Activated naive CD4-positive, alpha-beta T cell treated with anti-CD3 and anti-CD28 coated beads, Interleukin-2, amount 50 U/mL, for 72 hours (primary cell): ENCODE measurements around the gene DTX2. TPM values are rescaled to one million over a fixed set of nuclear protein-coding genes. Genes with fewer than 3 reads are reported as not detected.
"Not testable (repeated sequence)": the region's sequence is repeated elsewhere in the genome, so short reads cannot be mapped to it uniquely, and the experiment has no call there.

Experiments used
- ATAC-seq, 2 donors: fragments of 150-1000 bp; cut with Tn5 transposase; 2 replicates each; pipeline ENCODE4 v1.10.0; 2021; ENCODE audit warnings: mild to moderate bottlenecking in 2 of 2, moderate library complexity in 2 of 2
- DNase-seq, 2 donors: peaks; one replicate each; pipeline ENCODE4 v3.0.0; 2021 to 2022; ENCODE audit warnings: low spot score in 2 of 2
- H3K27ac Mint-ChIP-seq, 2 donors: one replicate each; pipeline ENCODE4 v1.8.0; 2022; ENCODE audit warnings: mild to moderate bottlenecking in 2 of 2, mixed read lengths in 2 of 2
- H3K36me3 Mint-ChIP-seq, 2 donors: one replicate each; pipeline ENCODE4 v1.8.0; 2022; ENCODE audit warnings: mixed read lengths in 2 of 2
- H3K9me3 Mint-ChIP-seq, 2 donors: one replicate each; pipeline ENCODE4 v1.8.0; 2022; ENCODE audit warnings: mixed read lengths in 2 of 2
- total RNA-seq, 2 donors: library from RNA; stranded (reverse); gene quantifications; one replicate each; pipeline ENCODE4 v1.2.3, GENCODE V29; 2022

Gene DTX2
- total RNA-seq, 2 donors from 2014 or later: 22.3 to 28.5 TPM

GRCh38 chr7:76476742-76477474, 15.4 kb downstream of the DTX2 start:
- H3K9me3 Mint-ChIP-seq, H3K36me3 Mint-ChIP-seq, ATAC-seq, DNase-seq: not testable (repeated sequence)
- peak overlapping the region in 1 of 2 donors; percentile 44 for H3K27ac Mint-ChIP-seq

- peak overlapping the region in 1 of 2 donors; percentile 74 for H3K27ac Mint-ChIP-seq
- not testable (repeated sequence) for H3K36me3 Mint-ChIP-seq, DNase-seq, H3K9me3 Mint-ChIP-seq, ATAC-seq
These were observed 18.1 kb downstream of the DTX2 start for GRCh38 chr7:76479628-76480027.

- not testable (repeated sequence) for H3K36me3 Mint-ChIP-seq, ATAC-seq, H3K27ac Mint-ChIP-seq, DNase-seq, H3K9me3 Mint-ChIP-seq
These were observed 19.1 kb downstream of the DTX2 start for GRCh38 chr7:76480403-76481253.

- H3K9me3 Mint-ChIP-seq, H3K27ac Mint-ChIP-seq, H3K36me3 Mint-ChIP-seq, ATAC-seq, DNase-seq: not testable (repeated sequence)
These were observed 21.2 kb downstream of the DTX2 start for GRCh38 chr7:76482660-76483059.

- H3K9me3 Mint-ChIP-seq, H3K36me3 Mint-ChIP-seq, DNase-seq, ATAC-seq: not testable (repeated sequence)
- H3K27ac Mint-ChIP-seq: peak overlapping the region in 1 of 2 donors; percentile 60
These were observed 21.6 kb downstream of the DTX2 start for GRCh38 chr7:76483081-76483480.

GRCh38 chr7:76484456-76484855, 22.9 kb downstream of the DTX2 start:
- ATAC-seq, DNase-seq, H3K36me3 Mint-ChIP-seq, H3K27ac Mint-ChIP-seq, H3K9me3 Mint-ChIP-seq: not testable (repeated sequence)

- not testable (repeated sequence) for H3K36me3 Mint-ChIP-seq, H3K9me3 Mint-ChIP-seq, DNase-seq
- H3K27ac Mint-ChIP-seq: peak overlapping the region in 1 of 2 donors; percentile 71
- ATAC-seq: peak in 1 of 2 donors; percentile 29
These were observed 24.5 kb downstream of the DTX2 start for GRCh38 chr7:76485822-76486610.

GRCh38 chr7:76486618-76487017, 25.1 kb downstream of the DTX2 start:
- ATAC-seq: peak; percentile 98 to 99
- DNase-seq, H3K36me3 Mint-ChIP-seq, H3K9me3 Mint-ChIP-seq: not testable (repeated sequence)
- H3K27ac Mint-ChIP-seq: peak overlapping the region; percentile 71 to 92

- H3K27ac Mint-ChIP-seq, H3K36me3 Mint-ChIP-seq, DNase-seq, H3K9me3 Mint-ChIP-seq, ATAC-seq: not testable (repeated sequence)
These were observed 26.5 kb downstream of the DTX2 start for GRCh38 chr7:76487969-76488368.

GRCh38 chr7:76492139-76492538, 30.6 kb downstream of the DTX2 start:
- not testable (repeated sequence) for H3K27ac Mint-ChIP-seq, DNase-seq, ATAC-seq, H3K36me3 Mint-ChIP-seq, H3K9me3 Mint-ChIP-seq

GRCh38 chr7:76495717-76496116, 34.2 kb downstream of the DTX2 start:
- not testable (repeated sequence) for H3K9me3 Mint-ChIP-seq, ATAC-seq, DNase-seq, H3K36me3 Mint-ChIP-seq, H3K27ac Mint-ChIP-seq

- ATAC-seq, H3K36me3 Mint-ChIP-seq, H3K9me3 Mint-ChIP-seq, H3K27ac Mint-ChIP-seq, DNase-seq: not testable (repeated sequence)
These were observed 36.5 kb downstream of the DTX2 start for GRCh38 chr7:76497918-76498582.

- H3K36me3 Mint-ChIP-seq, DNase-seq, H3K27ac Mint-ChIP-seq, H3K9me3 Mint-ChIP-seq: not testable (repeated sequence)
- peak in 1 of 2 donors; percentile 15 for ATAC-seq
These were observed 37.2 kb downstream of the DTX2 start for GRCh38 chr7:76498583-76499200.

GRCh38 chr7:76499201-76499923, 37.9 kb downstream of the DTX2 start:
- H3K9me3 Mint-ChIP-seq, H3K27ac Mint-ChIP-seq, DNase-seq, H3K36me3 Mint-ChIP-seq: not testable (repeated sequence)
- peak in 1 of 2 donors; percentile 25 for ATAC-seq

GRCh38 chr7:76499924-76500241, 38.4 kb downstream of the DTX2 start:
- not testable (repeated sequence) for H3K9me3 Mint-ChIP-seq, H3K36me3 Mint-ChIP-seq, H3K27ac Mint-ChIP-seq, DNase-seq
- ATAC-seq: peak; percentile 20 to 58
